ENCODE data around the gene DIAPH2.

DIAPH2 gene

DNA sequence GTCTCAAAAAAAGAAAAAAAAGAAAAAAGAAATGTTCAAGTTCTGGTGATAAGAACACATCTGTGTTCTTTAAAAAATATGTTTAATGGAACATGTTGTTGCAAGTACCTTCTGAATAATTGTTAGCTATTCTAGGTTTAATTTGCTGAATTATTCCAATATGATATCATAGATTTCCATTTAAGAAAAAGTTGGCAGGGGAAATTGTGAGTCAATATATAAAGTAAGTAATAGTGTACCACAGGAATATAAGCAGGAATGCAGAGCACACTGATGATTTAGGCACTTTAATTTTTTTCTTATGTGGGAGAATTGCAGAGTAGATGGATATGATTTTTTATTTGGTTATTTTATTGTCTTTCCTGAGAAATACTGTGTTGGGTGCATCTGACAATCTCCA is 389.8 kb downstream of the DIAPH2 start:
- H3K4me1 ChIP-seq (ENCODE audit: control insufficient read depth, insufficient read depth, low read length) = peaks cover 6% of the 10 kb centered on the region
- H3K4me3 ChIP-seq (ENCODE audit: low read depth, low read length) = no peak overlapping the region
- H3K36me3 ChIP-seq (ENCODE audit: control insufficient read depth, insufficient read depth, low read length) = no peaks in the 10 kb centered on the region
- no peaks in the 10 kb centered on the region for H3K9me3 ChIP-seq (ENCODE audit: control insufficient read depth, insufficient read depth, low read depth, low read length)
- H3K27ac ChIP-seq (ENCODE audit: low read depth, low read length) = no peak overlapping the region
- H3K27me3 ChIP-seq (ENCODE audit: control insufficient read depth, insufficient read depth, low read length) = no peaks in the 10 kb centered on the region
- no peak overlapping the region for H3K9ac ChIP-seq (ENCODE audit: low read length)

DNA sequence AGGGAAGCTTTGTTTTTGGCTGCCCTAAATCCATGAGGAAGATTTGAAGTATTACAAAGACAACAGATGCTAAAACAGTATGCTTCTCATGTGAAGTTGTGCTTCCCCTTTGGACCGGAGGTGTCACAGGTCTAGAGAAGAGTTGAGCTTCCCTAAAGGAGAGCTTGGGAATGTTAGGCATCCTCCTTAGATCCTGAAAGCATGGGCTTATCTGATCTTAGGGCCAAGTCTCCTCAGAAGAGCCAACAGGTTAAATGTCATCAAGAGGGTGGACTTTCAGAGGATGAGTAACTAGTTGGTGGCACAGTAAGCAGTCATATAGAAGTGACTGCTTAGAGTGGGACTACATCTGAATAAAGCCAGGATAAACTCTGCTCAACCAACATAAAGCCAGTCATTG is 404.5 kb downstream of the DIAPH2 start:
- Histone ChIP-seq H3K4me3 (ENCODE audit: low read depth, low read length) (no peak overlapping the region), H3K27me3 (ENCODE audit: control insufficient read depth, insufficient read depth, low read length) (no peaks in the 10 kb centered on the region), H3K9ac (ENCODE audit: low read length) (no peak overlapping the region), H3K27ac (ENCODE audit: low read depth, low read length) (no peak overlapping the region), H3K9me3 (ENCODE audit: control insufficient read depth, insufficient read depth, low read depth, low read length) (no peaks in the 10 kb centered on the region), H3K4me1 (ENCODE audit: control insufficient read depth, insufficient read depth, low read length) (0 out of 2 replicates have a peak, but pooled peaks cover 5% of the 10 kb centered on the region), H3K36me3 (ENCODE audit: control insufficient read depth, insufficient read depth, low read length) (no peaks in the 10 kb centered on the region)

DNA sequence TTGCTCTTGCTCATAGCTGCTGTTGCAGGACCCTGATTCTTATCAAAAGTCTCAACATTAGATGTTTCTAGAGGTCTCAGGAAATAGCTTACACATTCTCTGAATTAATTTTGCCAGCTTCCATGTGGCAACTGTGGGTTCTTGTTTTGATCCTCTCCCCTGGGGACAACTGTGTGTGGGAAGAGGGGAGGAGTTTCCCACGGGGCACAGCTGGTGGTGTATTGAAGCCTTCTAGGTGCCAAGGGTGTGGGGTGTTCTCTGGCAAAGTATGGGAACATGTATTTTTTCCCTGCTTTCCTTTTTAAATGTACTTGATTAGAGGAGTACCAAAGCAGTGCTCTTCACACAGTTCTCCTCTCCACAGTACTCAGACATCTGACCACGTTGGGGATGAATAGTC is 411.7 kb downstream of the DIAPH2 start:
- Histone ChIP-seq H3K4me1 (ENCODE audit: control insufficient read depth, insufficient read depth, low read length) (peaks cover 12% of the 10 kb centered on the region), H3K36me3 (ENCODE audit: control insufficient read depth, insufficient read depth, low read length) (no peaks in the 10 kb centered on the region), H3K9ac (ENCODE audit: low read length) (no peak overlapping the region), H3K9me3 (ENCODE audit: control insufficient read depth, insufficient read depth, low read depth, low read length) (no peaks in the 10 kb centered on the region), H3K4me3 (ENCODE audit: low read depth, low read length) (no peak overlapping the region), H3K27me3 (ENCODE audit: control insufficient read depth, insufficient read depth, low read length) (no peaks in the 10 kb centered on the region), H3K27ac (ENCODE audit: low read depth, low read length) (no peak overlapping the region)

DNA sequence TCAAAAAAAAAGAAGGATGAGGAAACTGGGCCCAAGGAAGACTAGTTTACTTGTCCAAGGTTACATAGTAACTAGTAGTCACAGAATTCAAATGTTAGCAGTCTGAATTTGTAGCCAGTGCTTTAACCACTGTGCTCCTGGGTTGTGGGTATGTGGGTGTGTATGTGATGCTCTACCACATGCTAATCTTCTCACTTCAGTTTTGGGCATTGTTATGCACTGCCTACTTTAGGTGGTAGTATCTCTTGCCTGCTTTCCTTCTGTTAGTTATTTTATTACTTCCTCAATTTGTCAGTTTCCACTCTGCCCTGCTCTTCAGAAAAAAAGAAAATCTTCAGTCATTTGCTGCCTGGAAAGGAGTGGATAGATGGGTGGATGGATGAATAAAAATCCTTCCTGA is 418.3 kb downstream of the DIAPH2 start:
- no peaks in the 10 kb centered on the region for H3K4me1 ChIP-seq (ENCODE audit: control insufficient read depth, insufficient read depth, low read length)
- H3K27ac ChIP-seq (ENCODE audit: low read depth, low read length) = no peak overlapping the region
- H3K4me3 ChIP-seq (ENCODE audit: low read depth, low read length) = no peak overlapping the region
- no peaks in the 10 kb centered on the region for H3K36me3 ChIP-seq (ENCODE audit: control insufficient read depth, insufficient read depth, low read length)
- no peaks in the 10 kb centered on the region; the same call in 1 of the 2 replicates for H3K27me3 ChIP-seq (ENCODE audit: control insufficient read depth, insufficient read depth, low read length)
- H3K9ac ChIP-seq (ENCODE audit: low read length) = no peak overlapping the region
- no peaks in the 10 kb centered on the region for H3K9me3 ChIP-seq (ENCODE audit: control insufficient read depth, insufficient read depth, low read depth, low read length)

DNA sequence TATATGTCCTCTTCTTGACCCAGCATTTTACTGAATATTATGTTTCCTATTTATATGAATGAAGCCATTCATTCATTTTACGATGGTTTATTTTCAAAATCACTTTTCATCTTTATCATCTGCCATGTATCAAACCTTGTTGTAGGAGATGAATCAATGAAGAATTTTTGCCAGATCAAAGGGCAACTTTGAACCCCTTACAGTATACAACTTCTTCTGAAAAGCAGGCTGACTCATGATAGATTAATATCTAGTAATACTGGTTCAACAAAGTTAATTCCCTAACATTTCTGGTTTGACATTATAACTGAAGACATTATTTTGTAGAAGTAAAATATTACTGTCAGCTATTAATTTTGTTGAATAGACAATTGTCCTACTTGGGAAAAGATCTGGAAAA is 425.1 kb downstream of the DIAPH2 start:
- Histone ChIP-seq H3K4me1 (ENCODE audit: control insufficient read depth, insufficient read depth, low read length) (no peaks in the 10 kb centered on the region), H3K27ac (ENCODE audit: low read depth, low read length) (no peak overlapping the region), H3K4me3 (ENCODE audit: low read depth, low read length) (no peak overlapping the region), H3K9ac (ENCODE audit: low read length) (no peak overlapping the region), H3K9me3 (ENCODE audit: control insufficient read depth, insufficient read depth, low read depth, low read length) (no peaks in the 10 kb centered on the region), H3K27me3 (ENCODE audit: control insufficient read depth, insufficient read depth, low read length) (no peaks in the 10 kb centered on the region; the same call in 1 of the 2 replicates), H3K36me3 (ENCODE audit: control insufficient read depth, insufficient read depth, low read length) (no peaks in the 10 kb centered on the region; the same call in 1 of the 2 replicates)

DNA sequence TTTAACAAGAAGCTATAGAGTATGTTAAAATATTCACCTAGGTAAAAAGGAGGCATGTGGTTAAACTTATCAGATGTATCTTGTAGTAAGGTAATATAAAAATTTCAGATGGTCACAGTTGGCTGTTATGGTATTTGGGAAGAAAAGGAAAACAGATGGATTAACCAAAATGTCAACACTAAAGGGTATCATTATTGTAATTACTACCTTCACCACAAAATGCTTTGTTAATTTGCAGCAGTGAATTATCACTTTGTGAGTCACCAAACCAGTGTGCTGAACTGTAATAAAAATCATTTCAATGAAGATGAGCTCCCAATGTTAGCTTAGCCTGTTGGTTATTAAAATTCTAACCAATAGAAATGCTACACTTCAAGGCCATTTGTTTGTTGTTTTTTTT is 432.9 kb downstream of the DIAPH2 start:
- Histone ChIP-seq H3K4me1 (ENCODE audit: control insufficient read depth, insufficient read depth, low read length) (peaks cover 12% of the 10 kb centered on the region; the same call in 1 of the 2 replicates), H3K27ac (ENCODE audit: low read depth, low read length) (no peak overlapping the region), H3K27me3 (ENCODE audit: control insufficient read depth, insufficient read depth, low read length) (no peaks in the 10 kb centered on the region), H3K36me3 (ENCODE audit: control insufficient read depth, insufficient read depth, low read length) (no peaks in the 10 kb centered on the region; the same call in 1 of the 2 replicates), H3K9ac (ENCODE audit: low read length) (no peak overlapping the region), H3K4me3 (ENCODE audit: low read depth, low read length) (no peak overlapping the region), H3K9me3 (ENCODE audit: control insufficient read depth, insufficient read depth, low read depth, low read length) (no peaks in the 10 kb centered on the region)

DNA sequence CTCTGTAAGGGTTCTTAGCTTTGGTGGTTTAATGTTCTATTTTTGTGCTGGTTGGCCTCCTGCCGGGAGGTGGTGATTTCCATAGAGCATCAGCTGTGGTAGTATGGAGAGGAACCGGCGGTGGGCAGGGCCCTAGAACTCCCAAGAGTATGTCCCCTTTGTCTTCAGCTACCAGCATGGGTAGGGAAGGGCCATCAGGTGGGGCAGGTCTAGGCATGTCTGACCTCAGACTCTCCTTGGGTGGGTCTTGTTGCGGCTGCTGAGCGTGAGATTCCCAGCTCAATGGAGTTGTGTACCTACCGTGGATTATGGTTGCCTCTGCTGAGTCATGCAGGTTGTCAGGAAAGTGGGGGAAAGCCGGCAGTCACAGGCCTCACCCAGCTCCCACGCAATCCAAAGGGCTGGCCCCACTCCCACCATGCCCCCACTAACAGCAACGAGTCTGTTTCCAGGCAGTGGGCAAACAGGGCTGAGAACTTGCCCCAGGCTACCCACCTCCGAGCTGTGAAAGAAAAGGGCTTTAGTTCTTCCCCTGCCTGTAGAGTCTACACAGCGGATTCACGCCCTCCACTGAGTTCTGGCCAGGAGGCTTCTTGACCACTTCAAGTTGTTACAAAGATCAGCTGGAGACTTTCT is 434.9 kb downstream of the DIAPH2 start:
- no peak overlapping the region for H3K4me3 ChIP-seq (ENCODE audit: low read depth, low read length)
- H3K27me3 ChIP-seq (ENCODE audit: control insufficient read depth, insufficient read depth, low read length) = no peaks in the 10 kb centered on the region
- H3K27ac ChIP-seq (ENCODE audit: low read depth, low read length) = peak overlapping the region; percentile 38; the same call in 1 of the 2 replicates
- H3K4me1 ChIP-seq (ENCODE audit: control insufficient read depth, insufficient read depth, low read length) = peaks cover 12% of the 10 kb centered on the region; the same call in 1 of the 2 replicates
- H3K9ac ChIP-seq (ENCODE audit: low read length) = no peak overlapping the region
- H3K36me3 ChIP-seq (ENCODE audit: control insufficient read depth, insufficient read depth, low read length) = no peaks in the 10 kb centered on the region; the same call in 1 of the 2 replicates
- no peaks in the 10 kb centered on the region for H3K9me3 ChIP-seq (ENCODE audit: control insufficient read depth, insufficient read depth, low read depth, low read length)

DNA sequence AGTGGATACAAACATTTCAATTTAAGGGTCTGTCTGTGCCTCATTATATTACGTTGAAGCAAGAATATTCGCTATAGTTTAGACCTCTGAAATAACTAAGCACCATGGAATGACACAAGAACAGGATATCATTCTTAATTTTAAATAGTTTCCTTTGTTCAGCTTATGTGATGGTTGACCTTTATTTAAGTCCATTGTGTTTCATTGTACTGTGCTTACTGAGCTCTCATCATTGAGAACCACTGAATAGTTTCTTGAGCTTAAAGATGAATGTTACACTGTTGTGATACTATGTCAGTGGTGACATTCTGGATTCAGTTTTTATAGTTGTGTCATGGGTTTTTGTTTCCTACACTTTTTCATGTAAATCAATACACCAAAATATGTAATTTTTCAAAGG is 438.4 kb downstream of the DIAPH2 start:
- Histone ChIP-seq H3K4me1 (ENCODE audit: control insufficient read depth, insufficient read depth, low read length) (peaks cover 9% of the 10 kb centered on the region; the same call in 1 of the 2 replicates), H3K27me3 (ENCODE audit: control insufficient read depth, insufficient read depth, low read length) (no peaks in the 10 kb centered on the region), H3K9ac (ENCODE audit: low read length) (no peak overlapping the region), H3K27ac (ENCODE audit: low read depth, low read length) (no peak overlapping the region), H3K9me3 (ENCODE audit: control insufficient read depth, insufficient read depth, low read depth, low read length) (no peaks in the 10 kb centered on the region), H3K36me3 (ENCODE audit: control insufficient read depth, insufficient read depth, low read length) (no peaks in the 10 kb centered on the region), H3K4me3 (ENCODE audit: low read depth, low read length) (no peak overlapping the region)

DNA sequence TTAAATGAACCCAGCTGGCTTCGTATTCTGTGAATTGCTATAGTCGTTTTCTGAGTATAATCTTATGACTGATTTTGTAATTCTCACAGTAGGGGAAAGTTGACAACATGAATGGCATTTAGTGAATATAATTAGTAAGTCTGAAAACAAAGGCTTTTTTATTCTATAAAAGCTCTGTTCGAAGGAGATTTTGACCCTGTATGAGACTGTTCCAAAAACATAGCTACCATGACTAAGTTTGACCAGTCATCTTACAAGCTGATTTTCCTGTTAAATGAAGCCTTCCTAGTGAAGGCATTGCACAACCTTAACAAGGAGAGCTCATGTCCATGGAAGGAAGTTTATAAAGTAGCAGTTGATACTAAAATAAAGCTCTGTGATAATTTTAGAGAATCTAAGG is 441.4 kb downstream of the DIAPH2 start:
- H3K27me3 ChIP-seq (ENCODE audit: control insufficient read depth, insufficient read depth, low read length) = no peaks in the 10 kb centered on the region
- H3K27ac ChIP-seq (ENCODE audit: low read depth, low read length) = no peak overlapping the region
- H3K36me3 ChIP-seq (ENCODE audit: control insufficient read depth, insufficient read depth, low read length) = no peaks in the 10 kb centered on the region
- no peaks in the 10 kb centered on the region for H3K9me3 ChIP-seq (ENCODE audit: control insufficient read depth, insufficient read depth, low read depth, low read length)
- no peaks in the 10 kb centered on the region; the same call in 1 of the 2 replicates for H3K4me1 ChIP-seq (ENCODE audit: control insufficient read depth, insufficient read depth, low read length)
- no peak overlapping the region for H3K9ac ChIP-seq (ENCODE audit: low read length)
- no peak overlapping the region for H3K4me3 ChIP-seq (ENCODE audit: low read depth, low read length)

DNA sequence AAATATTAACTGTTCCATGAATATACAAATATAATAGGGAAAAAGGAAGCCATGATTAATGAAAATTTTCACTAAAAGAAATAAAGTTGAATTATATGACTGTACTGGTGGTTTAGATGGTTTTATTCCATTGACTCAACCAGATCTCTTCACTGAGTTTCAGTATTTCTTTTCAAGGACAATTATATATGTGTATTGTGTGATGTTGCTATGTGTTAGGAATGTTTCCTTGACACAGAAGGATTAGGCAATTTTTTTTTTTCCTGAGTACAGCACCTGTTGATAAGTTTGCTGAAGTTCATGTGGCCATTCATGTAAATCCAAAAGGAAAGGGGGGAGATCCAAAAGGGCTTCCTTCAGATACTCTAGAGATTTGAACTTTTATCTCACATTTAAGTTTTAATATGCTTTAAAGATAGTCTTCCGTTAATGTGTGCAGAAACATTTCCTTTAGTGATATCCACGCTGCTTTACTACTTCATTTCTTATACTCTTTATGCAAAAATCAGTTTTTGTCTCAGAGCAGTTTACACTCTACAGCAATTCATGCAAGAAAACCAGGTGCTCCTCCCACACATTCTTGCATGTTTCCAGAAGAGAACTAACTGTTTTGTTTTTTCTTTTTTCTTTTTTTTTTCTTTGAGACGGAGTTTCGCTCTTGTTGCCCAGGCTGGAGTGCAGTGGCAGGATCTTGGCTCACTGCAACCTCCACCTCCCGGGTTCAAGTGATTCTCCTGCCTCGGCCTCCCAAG is 448.2 kb downstream of the DIAPH2 start:
- Histone ChIP-seq H3K36me3 (ENCODE audit: control insufficient read depth, insufficient read depth, low read length) (no peaks in the 10 kb centered on the region), H3K27ac (ENCODE audit: low read depth, low read length) (no peak overlapping the region), H3K9ac (ENCODE audit: low read length) (no peak overlapping the region), H3K27me3 (ENCODE audit: control insufficient read depth, insufficient read depth, low read length) (no peaks in the 10 kb centered on the region; the same call in 1 of the 2 replicates), H3K4me3 (ENCODE audit: low read depth, low read length) (no peak overlapping the region), H3K9me3 (ENCODE audit: control insufficient read depth, insufficient read depth, low read depth, low read length) (no peaks in the 10 kb centered on the region), H3K4me1 (ENCODE audit: control insufficient read depth, insufficient read depth, low read length) (peaks cover 22% of the 10 kb centered on the region)

DNA sequence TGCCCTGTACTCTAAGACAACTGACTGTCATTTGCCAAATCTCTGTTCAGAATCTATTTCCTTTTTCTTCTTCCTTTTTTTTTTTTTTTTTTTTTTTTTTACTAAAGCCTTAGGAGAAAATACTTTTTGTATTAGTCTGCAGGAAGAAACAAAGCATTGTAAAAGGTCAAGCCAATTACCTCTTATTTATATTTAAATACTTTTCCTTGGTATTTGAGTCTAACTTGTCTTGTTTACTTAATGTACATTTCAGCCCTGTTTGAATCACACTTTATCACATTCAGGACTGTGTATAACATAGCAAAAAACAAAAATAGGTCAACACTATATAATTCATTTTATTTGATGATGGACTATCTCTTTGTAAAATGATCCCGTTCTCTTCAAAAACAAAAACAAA is 461.3 kb downstream of the DIAPH2 start:
- H3K9ac ChIP-seq (ENCODE audit: low read length) = no peak overlapping the region

More for the DNA sequence above, 461.3 kb downstream of the DIAPH2 start:
- Histone ChIP-seq H3K9me3 (ENCODE audit: control insufficient read depth, insufficient read depth, low read depth, low read length) (no peaks in the 10 kb centered on the region), H3K27me3 (ENCODE audit: control insufficient read depth, insufficient read depth, low read length) (no peaks in the 10 kb centered on the region), H3K27ac (ENCODE audit: low read depth, low read length) (no peak overlapping the region), H3K36me3 (ENCODE audit: control insufficient read depth, insufficient read depth, low read length) (no peaks in the 10 kb centered on the region), H3K4me3 (ENCODE audit: low read depth, low read length) (no peak overlapping the region), H3K4me1 (ENCODE audit: control insufficient read depth, insufficient read depth, low read length) (peaks cover 9% of the 10 kb centered on the region; the same call in 1 of the 2 replicates)

Measured in HUES6 (cell line).